Neural progenitor cell (in vitro differentiated cells): Measurements from ENCODE around the gene COQ9. TPM values are rescaled to one million over a fixed set of nuclear protein-coding genes. Genes with fewer than 3 reads are reported as not detected.

Experiments used
- DNase-seq: peaks from one replicate; pipeline ENCODE4 v3.0.0-alpha.2; 2016; ENCODE audit warnings: low spot score
- H2AFZ ChIP-seq: fragments of 200-600 bp; sonication (generic); replicated peaks from 2 replicates; pipeline ENCODE4 v1.6.1; 2016; ENCODE audit warnings: antibody characterized with exemption
- H3F3A ChIP-seq: fragments of 200-600 bp; sonication (generic); 2 replicates; pipeline ENCODE4 v1.6.1; 2016; ENCODE audit warnings: antibody characterized with exemption, low read depth
- H3K27ac ChIP-seq: fragments of 200-600 bp; sonication (generic); 2 replicates; pipeline ENCODE4 v1.5.1; 2016; ENCODE audit warnings: mild to moderate bottlenecking
- H3K27me3 ChIP-seq: fragments of 200-600 bp; sonication (generic); 2 replicates; pipeline ENCODE4 v1.6.1; 2016; ENCODE audit warnings: mild to moderate bottlenecking, moderate library complexity
- H3K36me3 ChIP-seq: fragments of 200-600 bp; sonication (generic); 2 replicates; pipeline ENCODE4 v1.5.1; 2016
- H3K4me1 ChIP-seq: fragments of 200-600 bp; sonication (generic); 2 replicates; pipeline ENCODE4 v1.6.1; 2016; ENCODE audit warnings: mixed run types
- H3K4me2 ChIP-seq: fragments of 200-600 bp; sonication (generic); 2 replicates; pipeline ENCODE4 v1.6.1; 2016
- H3K4me3 ChIP-seq: fragments of 200-600 bp; sonication (generic); 2 replicates; pipeline ENCODE4 v1.5.1; 2016
- H3K79me2 ChIP-seq: fragments of 200-600 bp; sonication (generic); 2 replicates; pipeline ENCODE4 v1.6.1; 2016; ENCODE audit warnings: low read depth
- H3K9ac ChIP-seq: fragments of 200-600 bp; sonication (generic); 2 replicates; pipeline ENCODE4 v1.6.1; 2016
- H3K9me3 ChIP-seq: fragments of 200-600 bp; sonication (generic); 2 replicates; pipeline ENCODE4 v1.5.1; 2016; ENCODE audit warnings: low read depth
- H4K20me1 ChIP-seq: fragments of 200-600 bp; sonication (generic); 2 replicates; pipeline ENCODE4 v1.6.1; 2016; ENCODE audit warnings: low read depth
- H3K27ac Mint-ChIP-seq: 3 replicates; pipeline ENCODE4 v1.8.0; 2021; ENCODE audit warnings: mixed read lengths
- H3K27me3 Mint-ChIP-seq: 2 replicates; pipeline ENCODE4 v1.8.0; 2022; ENCODE audit warnings: low read depth, mild to moderate bottlenecking, inconsistent platforms, moderate library complexity, mixed read lengths; ENCODE audit not compliant: insufficient read depth
- H3K36me3 Mint-ChIP-seq: 3 replicates; pipeline ENCODE4 v1.8.0; 2021; ENCODE audit warnings: mixed read lengths
- H3K4me1 Mint-ChIP-seq: 3 replicates; pipeline ENCODE4 v1.8.0; 2021; ENCODE audit warnings: mixed read lengths
- H3K4me3 Mint-ChIP-seq: 3 replicates; pipeline ENCODE4 v1.8.0; 2021; ENCODE audit warnings: mild to moderate bottlenecking, moderate library complexity, mixed read lengths
- H3K9me3 Mint-ChIP-seq: 3 replicates; pipeline ENCODE4 v1.8.0; 2020; ENCODE audit warnings: mixed read lengths
- EZH2 ChIP-seq: fragments of 200-600 bp; sonication (generic); IDR thresholded peaks from 2 replicates; pipeline ENCODE4 v1.6.1; 2017; ENCODE audit warnings: antibody characterized with exemption, mild to moderate bottlenecking, moderate library complexity
- EZH2phosphoT487 ChIP-seq: fragments of 200-600 bp; sonication (generic); IDR thresholded peaks from 2 replicates; pipeline ENCODE4 v1.6.1; 2017; ENCODE audit warnings: antibody characterized with exemption
- total RNA-seq: library from RNA; depleted of rRNA; stranded (reverse); fragments of >200 nt; gene quantifications from 2 replicates; pipeline ENCODE4 v1.2.3, GENCODE V29; 2015; ENCODE audit warnings: low replicate concordance
- TF ChIP-seq, protein P1 (sequence below): fragments of 200-600 bp; sonication (generic); IDR thresholded peaks from 2 replicates; pipeline ENCODE4 v1.5.1; 2017; ENCODE audit warnings: antibody characterized with exemption, mild to moderate bottlenecking

Gene COQ9
- total RNA-seq, 1 donor from 2014 or later = 20.3 TPM

- H3K9me3 Mint-ChIP-seq = no peaks in the 10 kb centered on the region
- TF ChIP-seq, protein P1, sequence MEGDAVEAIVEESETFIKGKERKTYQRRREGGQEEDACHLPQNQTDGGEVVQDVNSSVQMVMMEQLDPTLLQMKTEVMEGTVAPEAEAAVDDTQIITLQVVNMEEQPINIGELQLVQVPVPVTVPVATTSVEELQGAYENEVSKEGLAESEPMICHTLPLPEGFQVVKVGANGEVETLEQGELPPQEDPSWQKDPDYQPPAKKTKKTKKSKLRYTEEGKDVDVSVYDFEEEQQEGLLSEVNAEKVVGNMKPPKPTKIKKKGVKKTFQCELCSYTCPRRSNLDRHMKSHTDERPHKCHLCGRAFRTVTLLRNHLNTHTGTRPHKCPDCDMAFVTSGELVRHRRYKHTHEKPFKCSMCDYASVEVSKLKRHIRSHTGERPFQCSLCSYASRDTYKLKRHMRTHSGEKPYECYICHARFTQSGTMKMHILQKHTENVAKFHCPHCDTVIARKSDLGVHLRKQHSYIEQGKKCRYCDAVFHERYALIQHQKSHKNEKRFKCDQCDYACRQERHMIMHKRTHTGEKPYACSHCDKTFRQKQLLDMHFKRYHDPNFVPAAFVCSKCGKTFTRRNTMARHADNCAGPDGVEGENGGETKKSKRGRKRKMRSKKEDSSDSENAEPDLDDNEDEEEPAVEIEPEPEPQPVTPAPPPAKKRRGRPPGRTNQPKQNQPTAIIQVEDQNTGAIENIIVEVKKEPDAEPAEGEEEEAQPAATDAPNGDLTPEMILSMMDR = no peak
- TF ChIP-seq EZH2 (no peak), EZH2phosphoT487 (no peak)
Measured at GRCh38 chr16:57403965-57404817, 43.1 kb upstream of the COQ9 start, which contains the start of gene CCL17. CCL17 (plus strand) TSS chr16:57404767; CDS start chr16:57413933, 9,166 bp downstream.

GRCh38 chr16:57405097-57405496, 42.2 kb upstream of the COQ9 start:
- no peaks in the 10 kb centered on the region for H4K20me1 ChIP-seq
- H3K4me1 ChIP-seq = no peaks in the 10 kb centered on the region
- TF ChIP-seq EZH2 = no peak
- TF ChIP-seq, protein P1 = no peak
- no peak for TF ChIP-seq EZH2phosphoT487
- no peaks in the 10 kb centered on the region for H3K9me3 ChIP-seq
- no peak overlapping the region for H2AFZ ChIP-seq
- no peak overlapping the region for H3K4me2 ChIP-seq
- no peaks in the 10 kb centered on the region for H3K36me3 Mint-ChIP-seq
- H3K27me3 ChIP-seq = no peaks in the 10 kb centered on the region
- H3K4me3 Mint-ChIP-seq = no peak overlapping the region
- H3K27ac ChIP-seq = no peak overlapping the region
- H3K79me2 ChIP-seq = no peaks in the 10 kb centered on the region
- no peak for DNase-seq
- H3K4me1 Mint-ChIP-seq = peaks cover 2% of the 10 kb centered on the region
- no peak overlapping the region for H3K27ac Mint-ChIP-seq
- no peaks in the 10 kb centered on the region for H3K36me3 ChIP-seq
- peaks cover 8% of the 10 kb centered on the region for H3F3A ChIP-seq
- H3K9me3 Mint-ChIP-seq = no peaks in the 10 kb centered on the region
- no peak overlapping the region for H3K4me3 ChIP-seq
- peaks cover 12% of the 10 kb centered on the region for H3K27me3 Mint-ChIP-seq
- no peak overlapping the region for H3K9ac ChIP-seq

More at GRCh38 chr16:57403965-57404817, 43.1 kb upstream of the COQ9 start, which contains the start of gene CCL17:
- no peaks in the 10 kb centered on the region for H4K20me1 ChIP-seq
- H3K36me3 ChIP-seq = no peaks in the 10 kb centered on the region
- H3F3A ChIP-seq = peaks cover 8% of the 10 kb centered on the region
- H3K79me2 ChIP-seq = no peaks in the 10 kb centered on the region
- H3K9me3 ChIP-seq = no peaks in the 10 kb centered on the region
- H3K4me1 ChIP-seq = no peaks in the 10 kb centered on the region
- DNase-seq = peak; percentile 1
- peaks cover under 1% of the 10 kb centered on the region for H3K4me1 Mint-ChIP-seq
- no peak within 1 kb of the TSS for H3K4me3 Mint-ChIP-seq
- peaks cover 10% of the 10 kb centered on the region for H3K27me3 Mint-ChIP-seq
- no peaks in the 10 kb centered on the region for H3K36me3 Mint-ChIP-seq
- no peak within 1 kb of the TSS for H3K4me2 ChIP-seq
- H3K27me3 ChIP-seq = no peaks in the 10 kb centered on the region
- H3K27ac Mint-ChIP-seq = peak within 1 kb of the TSS; percentile 5
- no peak within 1 kb of the TSS for H2AFZ ChIP-seq
- H3K27ac ChIP-seq = no peak within 1 kb of the TSS
- H3K9ac ChIP-seq = no peak within 1 kb of the TSS
- no peak within 1 kb of the TSS for H3K4me3 ChIP-seq

DNA sequence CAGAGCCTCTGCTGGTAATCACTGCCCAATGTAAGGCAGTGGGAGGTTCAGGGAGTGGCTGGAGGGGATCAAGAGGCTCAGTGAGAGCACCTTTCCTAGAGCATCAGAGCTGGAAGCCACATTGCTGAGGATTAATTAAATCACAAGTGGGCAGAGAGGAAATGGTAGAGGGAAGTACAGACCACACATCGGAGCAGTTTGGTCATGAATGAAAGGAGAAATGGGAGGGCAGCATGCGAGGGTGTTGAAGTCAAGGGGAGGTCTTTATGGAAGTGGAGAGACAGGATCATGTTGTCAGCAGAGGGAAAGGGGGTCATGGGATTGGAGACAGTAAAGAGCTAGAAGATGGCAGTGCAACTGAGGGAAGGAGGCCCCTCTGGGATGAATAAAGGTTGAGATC, 40.4 kb upstream of the COQ9 start:
- H3K9me3 ChIP-seq = no peaks in the 10 kb centered on the region
- TF ChIP-seq EZH2 (no peak), EZH2phosphoT487 (no peak)
- no peak overlapping the region for H3K27ac Mint-ChIP-seq
- no peak overlapping the region for H3K9ac ChIP-seq
- no peak overlapping the region for H3K4me2 ChIP-seq
- peaks cover 10% of the 10 kb centered on the region for H3K27me3 Mint-ChIP-seq
- H3K4me3 Mint-ChIP-seq = no peak overlapping the region
- H3K27me3 ChIP-seq = no peaks in the 10 kb centered on the region
- no peak overlapping the region for H2AFZ ChIP-seq
- H3K79me2 ChIP-seq = no peaks in the 10 kb centered on the region
- peaks cover 4% of the 10 kb centered on the region for H3K4me1 ChIP-seq
- DNase-seq = no peak
- peaks cover 8% of the 10 kb centered on the region for H3K4me1 Mint-ChIP-seq
- no peak overlapping the region for H3K27ac ChIP-seq
- H3F3A ChIP-seq = peaks cover 8% of the 10 kb centered on the region
- no peaks in the 10 kb centered on the region for H3K36me3 Mint-ChIP-seq
- no peaks in the 10 kb centered on the region for H3K9me3 Mint-ChIP-seq
- H3K36me3 ChIP-seq = no peaks in the 10 kb centered on the region
- H3K4me3 ChIP-seq = no peak overlapping the region
- H4K20me1 ChIP-seq = no peaks in the 10 kb centered on the region
